NB4 (cell line): ENCODE results near the gene GLT1D1.
"Not testable (repeated sequence)": the region's sequence is repeated elsewhere in the genome, so short reads cannot be mapped to it uniquely, and the experiment has no call there.

Experiments used
- DNase-seq: peaks from one replicate; pipeline ENCODE4 v3.0.0; 2010; ENCODE audit warnings: low read depth
- H3K4me3 ChIP-seq: one replicate; pipeline ENCODE4 v1.5.1; 2011; ENCODE audit warnings: mild to moderate bottlenecking, low read depth, low read length, moderate library complexity
- MYC ChIP-seq: IDR thresholded peaks from 2 replicates; pipeline ENCODE4 v1.6.1; 2011; ENCODE audit warnings: low read depth, low read length
- POLR2A ChIP-seq: IDR thresholded peaks from 2 replicates; pipeline ENCODE4 v1.6.1; 2011; ENCODE audit warnings: mild to moderate bottlenecking; ENCODE audit not compliant: insufficient read length; ENCODE audit errors: extremely low read depth
- TF ChIP-seq, protein P1 (sequence below): IDR thresholded peaks from one replicate; pipeline ENCODE4 v1.5.1; 2012; ENCODE audit warnings: low read depth, low read length
- TF ChIP-seq, protein P2 (sequence below): IDR thresholded peaks from 2 replicates; pipeline ENCODE4 v1.6.1; 2011; ENCODE audit warnings: low read depth, low read length

The GLT1D1 gene

DNA sequence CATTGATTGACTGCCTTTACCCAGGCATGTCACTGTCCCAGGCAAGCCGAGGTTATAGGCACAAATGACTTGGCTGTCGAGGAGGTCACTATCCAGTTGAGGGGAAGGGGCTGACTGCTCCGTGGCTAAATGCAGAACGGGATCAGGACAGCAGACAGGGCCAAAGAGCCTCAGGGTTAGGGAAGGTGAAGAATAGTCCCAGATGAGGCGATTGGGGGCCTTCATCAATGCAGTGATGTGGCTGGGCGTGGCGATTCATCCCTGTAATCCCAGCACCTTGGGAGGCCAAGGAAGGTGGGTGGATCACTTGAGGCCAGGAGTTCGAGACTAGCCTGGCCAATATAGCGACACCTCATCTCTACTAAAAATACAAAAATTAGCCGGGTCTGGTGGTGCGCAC is 10.7 kb upstream of the GLT1D1 start:
- DNase-seq: no peak
- H3K4me3 ChIP-seq: no peak overlapping the region

DNA sequence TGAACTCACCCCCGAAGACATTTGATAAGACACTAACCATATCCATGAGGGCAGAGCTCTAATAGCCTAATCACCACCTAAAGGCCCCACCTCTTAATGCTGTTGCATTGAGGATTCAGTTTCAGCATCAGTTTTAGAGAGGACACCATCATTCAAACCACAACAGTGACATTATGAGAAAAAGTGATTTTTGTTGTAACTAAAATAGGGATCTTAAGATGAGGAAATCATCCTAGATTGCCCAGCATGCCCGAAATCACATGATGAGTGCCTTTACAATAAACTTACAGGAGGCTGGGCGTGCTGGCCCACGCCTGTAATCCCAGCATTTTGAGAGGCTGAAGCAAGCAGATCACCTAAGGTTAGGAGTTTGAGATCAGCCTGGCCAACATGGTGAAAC is 9.7 kb upstream of the GLT1D1 start:
- TF ChIP-seq, protein P1, sequence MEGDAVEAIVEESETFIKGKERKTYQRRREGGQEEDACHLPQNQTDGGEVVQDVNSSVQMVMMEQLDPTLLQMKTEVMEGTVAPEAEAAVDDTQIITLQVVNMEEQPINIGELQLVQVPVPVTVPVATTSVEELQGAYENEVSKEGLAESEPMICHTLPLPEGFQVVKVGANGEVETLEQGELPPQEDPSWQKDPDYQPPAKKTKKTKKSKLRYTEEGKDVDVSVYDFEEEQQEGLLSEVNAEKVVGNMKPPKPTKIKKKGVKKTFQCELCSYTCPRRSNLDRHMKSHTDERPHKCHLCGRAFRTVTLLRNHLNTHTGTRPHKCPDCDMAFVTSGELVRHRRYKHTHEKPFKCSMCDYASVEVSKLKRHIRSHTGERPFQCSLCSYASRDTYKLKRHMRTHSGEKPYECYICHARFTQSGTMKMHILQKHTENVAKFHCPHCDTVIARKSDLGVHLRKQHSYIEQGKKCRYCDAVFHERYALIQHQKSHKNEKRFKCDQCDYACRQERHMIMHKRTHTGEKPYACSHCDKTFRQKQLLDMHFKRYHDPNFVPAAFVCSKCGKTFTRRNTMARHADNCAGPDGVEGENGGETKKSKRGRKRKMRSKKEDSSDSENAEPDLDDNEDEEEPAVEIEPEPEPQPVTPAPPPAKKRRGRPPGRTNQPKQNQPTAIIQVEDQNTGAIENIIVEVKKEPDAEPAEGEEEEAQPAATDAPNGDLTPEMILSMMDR: no peak
- TF ChIP-seq, protein P2, sequence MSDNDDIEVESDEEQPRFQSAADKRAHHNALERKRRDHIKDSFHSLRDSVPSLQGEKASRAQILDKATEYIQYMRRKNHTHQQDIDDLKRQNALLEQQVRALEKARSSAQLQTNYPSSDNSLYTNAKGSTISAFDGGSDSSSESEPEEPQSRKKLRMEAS: no peak
- TF ChIP-seq POLR2A (no peak), MYC (no peak)
- DNase-seq: no peak
- H3K4me3 ChIP-seq: no peak overlapping the region

More for the DNA sequence above, 10.7 kb upstream of the GLT1D1 start:
- TF ChIP-seq POLR2A (no peak), MYC (no peak)
- TF ChIP-seq, protein P2: no peak
- TF ChIP-seq, protein P1: no peak

DNA sequence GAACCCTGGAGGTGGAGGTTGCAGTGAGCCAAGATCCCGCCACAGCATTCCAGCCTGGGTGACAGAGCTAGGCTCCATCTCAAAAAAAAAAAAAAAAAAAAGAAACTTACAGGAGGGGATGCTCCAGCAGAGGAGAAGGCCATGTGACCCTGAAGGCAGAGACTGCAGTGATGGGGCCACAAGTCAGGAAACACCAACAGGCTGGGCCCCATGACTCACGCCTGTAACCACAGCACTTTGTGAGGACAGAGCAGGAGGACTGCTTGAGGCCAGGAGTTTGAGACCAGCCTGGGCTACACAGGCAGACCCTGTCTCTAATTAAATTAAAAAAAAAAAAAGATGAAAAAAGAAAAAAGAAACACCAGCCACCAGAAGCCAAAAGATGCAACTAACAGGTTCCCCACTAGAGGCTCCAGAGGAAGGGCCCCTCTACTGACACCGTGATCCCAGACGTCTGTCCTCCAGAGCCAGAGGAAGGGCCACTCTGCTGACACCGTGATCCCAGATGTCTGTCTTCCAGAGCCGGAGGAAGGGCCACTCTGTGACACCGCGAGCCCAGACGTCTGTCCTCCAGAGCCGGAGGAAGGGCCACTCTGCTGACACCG is 9.1 kb upstream of the GLT1D1 start:
- TF ChIP-seq, protein P2: peak; percentile 43; the same call in 1 of the 2 replicates
- TF ChIP-seq, protein P1: peak; percentile 12
- TF ChIP-seq MYC (no peak), POLR2A (no peak)
- peak; percentile 78 for DNase-seq
- no peak overlapping the region for H3K4me3 ChIP-seq

DNA sequence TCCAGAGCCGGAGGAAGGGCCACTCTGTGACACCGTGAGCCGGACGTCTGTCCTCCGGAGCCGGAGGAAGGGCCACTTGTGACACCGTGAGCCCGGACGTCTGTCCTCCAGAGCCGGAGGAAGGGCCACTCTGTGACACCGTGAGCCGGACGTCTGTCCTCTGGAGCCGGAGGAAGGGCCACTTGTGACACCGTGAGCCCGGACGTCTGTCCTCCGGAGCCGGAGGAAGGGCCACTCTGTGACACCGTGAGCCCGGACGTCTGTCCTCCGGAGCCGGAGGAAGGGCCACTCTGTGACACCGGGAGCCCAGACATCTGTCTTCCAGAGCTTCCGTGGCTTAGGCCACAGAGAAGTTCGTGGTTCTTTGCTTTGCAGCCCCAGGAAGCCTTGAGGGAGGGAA is 6.6 kb upstream of the GLT1D1 start:
- H3K4me3 ChIP-seq, DNase-seq: not testable (repeated sequence)

DNA sequence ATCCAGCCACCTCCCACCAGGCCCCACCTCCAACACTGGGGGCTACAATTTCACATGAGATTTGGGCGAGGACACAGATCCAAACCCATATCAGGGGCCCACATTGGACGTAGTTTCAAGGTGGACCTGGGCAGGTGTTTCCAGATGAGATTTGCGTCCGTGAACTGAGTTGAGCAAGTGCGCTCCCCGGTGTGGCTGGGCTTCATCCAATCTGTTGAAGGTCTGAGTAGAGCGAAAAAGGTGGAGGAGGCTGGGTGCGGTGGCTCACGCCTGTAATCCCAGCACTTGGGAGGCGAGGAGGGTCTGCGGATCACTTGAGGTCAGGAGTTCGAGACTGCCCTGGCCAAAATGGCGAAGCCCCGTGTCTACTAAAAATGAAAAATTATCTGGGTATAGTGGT is 4.9 kb upstream of the GLT1D1 start:
- H3K4me3 ChIP-seq: no peak overlapping the region
- DNase-seq: no peak
- TF ChIP-seq, protein P1: no peak
- TF ChIP-seq POLR2A (no peak), MYC (no peak)
- TF ChIP-seq, protein P2: no peak

DNA sequence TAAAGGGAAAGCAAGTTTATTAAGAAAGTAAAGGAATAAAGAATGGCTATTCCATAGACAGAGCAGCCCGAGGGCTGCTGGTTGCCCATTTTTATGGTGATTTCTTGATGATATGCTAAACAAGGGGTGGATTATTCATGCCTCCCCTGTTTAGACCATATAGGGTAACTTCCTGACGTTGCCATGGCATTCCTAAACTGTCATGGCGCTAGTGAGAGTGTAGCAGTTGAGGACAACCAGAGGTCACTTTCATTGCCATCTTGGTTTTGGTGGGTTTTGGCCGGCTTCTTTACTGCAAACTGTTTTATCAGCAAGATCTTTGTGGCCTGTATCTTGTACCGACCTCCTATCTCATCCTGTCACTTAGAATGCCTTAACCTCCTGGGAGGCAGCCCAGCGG is 3.5 kb upstream of the GLT1D1 start:
- not testable (repeated sequence) for DNase-seq, H3K4me3 ChIP-seq

DNA sequence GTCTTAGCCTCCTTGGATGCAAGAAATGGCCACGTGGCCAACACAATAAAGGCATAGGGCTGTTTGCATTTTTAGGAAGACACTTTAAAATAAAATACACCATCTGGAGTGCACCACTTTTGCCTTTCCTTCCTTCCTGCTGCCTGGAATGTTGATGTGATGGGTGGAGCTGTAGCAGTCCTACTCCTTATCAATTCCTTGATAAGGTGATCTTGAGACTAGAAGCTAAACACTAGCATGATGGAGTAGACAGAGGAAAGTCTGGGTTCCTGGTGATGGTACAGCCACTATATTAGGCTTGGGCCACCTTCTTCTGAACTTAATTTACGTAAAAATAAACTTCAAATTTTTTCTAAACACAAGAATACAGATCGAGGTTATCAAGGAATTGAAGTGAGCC is 2.9 kb upstream of the GLT1D1 start:
- DNase-seq: no peak
- no peak overlapping the region for H3K4me3 ChIP-seq
- TF ChIP-seq, protein P2: no peak
- TF ChIP-seq, protein P1: no peak
- TF ChIP-seq MYC (no peak), POLR2A (no peak)

DNA sequence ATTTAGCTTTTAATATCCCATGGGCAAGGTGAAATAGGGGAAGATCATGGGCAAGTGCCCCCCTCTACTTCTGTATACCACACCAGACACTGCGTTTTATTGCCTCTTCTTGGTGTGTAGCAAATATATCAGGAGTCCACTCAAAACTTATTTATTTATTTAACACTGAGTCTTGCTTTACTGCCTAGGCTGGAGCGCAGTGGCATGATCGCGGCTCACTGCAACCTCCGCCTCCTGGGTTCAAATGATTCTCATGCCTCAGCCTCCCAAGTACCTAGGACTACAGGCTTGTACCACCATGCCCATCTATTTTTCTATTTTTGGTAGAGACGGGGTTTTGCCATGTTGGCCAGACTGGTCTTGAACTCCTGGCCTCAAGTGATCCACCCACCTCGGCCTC is 1.8 kb upstream of the GLT1D1 start:
- not testable (repeated sequence) for H3K4me3 ChIP-seq, DNase-seq
